HepG2 (cell line): ENCODE measurements around the gene ALOXE3. TPM values are rescaled to one million over a fixed set of nuclear protein-coding genes. Genes with fewer than 3 reads are reported as not detected.

ENCODE experiments used
- AGO2 ChIP-seq: fragments of 200-400 bp; formaldehyde crosslinking; optimal IDR thresholded peaks from 2 replicates; pipeline ENCODE3; 2017; ENCODE audit warnings: mild to moderate bottlenecking, low read depth, low read length, moderate library complexity
- BRD4 ChIP-seq: sonication (generic); formaldehyde crosslinking; IDR thresholded peaks from 2 replicates; pipeline ENCODE4 v1.4.0; 2020; ENCODE audit warnings: missing genetic modification reagents
- ELF1 ChIP-seq: sonication (generic); formaldehyde crosslinking; IDR thresholded peaks from 2 replicates; pipeline ENCODE4 v1.4.0; 2020; ENCODE audit warnings: missing genetic modification reagents
- ELF3 ChIP-seq: IDR thresholded peaks from 2 replicates; pipeline ENCODE4 v1.6.1; 2016; ENCODE audit warnings: missing genetic modification reagents, missing compliant biosample characterization
- HBP1 ChIP-seq: IDR thresholded peaks from 2 replicates; pipeline ENCODE4 v1.6.1; 2016; ENCODE audit warnings: low read depth, control low read depth
- HNRNPH1 ChIP-seq: fragments of 200-400 bp; formaldehyde crosslinking; optimal IDR thresholded peaks from 2 replicates; pipeline ENCODE3; 2017; ENCODE audit warnings: mild to moderate bottlenecking, low read depth, low read length
- MAX ChIP-seq: IDR thresholded peaks from 2 replicates; pipeline ENCODE4 v1.6.1; 2012; ENCODE audit warnings: inconsistent platforms
- MEIS2 ChIP-seq: sonication (generic); formaldehyde crosslinking; IDR thresholded peaks from 2 replicates; pipeline ENCODE4 v1.9.0; 2021; ENCODE audit warnings: mild to moderate bottlenecking, missing genetic modification reagents
- PAF1 ChIP-seq: IDR thresholded peaks from 2 replicates; pipeline ENCODE4 v1.6.1; 2016; ENCODE audit warnings: missing genetic modification reagents, missing compliant biosample characterization
- PHF21A ChIP-seq: sonication (generic); formaldehyde crosslinking; IDR thresholded peaks from 2 replicates; pipeline ENCODE4 v1.5.0; 2020; ENCODE audit warnings: mild to moderate bottlenecking, missing genetic modification reagents
- REPIN1 ChIP-seq: sonication (generic); formaldehyde crosslinking; IDR thresholded peaks from 2 replicates; pipeline ENCODE4 v1.8.0; 2022; ENCODE audit warnings: missing genetic modification reagents, low read depth, mild to moderate bottlenecking, borderline replicate concordance
- RFX5 ChIP-seq: IDR thresholded peaks from 2 replicates; pipeline ENCODE4 v1.6.1; 2011; ENCODE audit warnings: low read depth, low read length, improper control_type of control experiment
- RNF219 ChIP-seq: sonication (generic); formaldehyde crosslinking; IDR thresholded peaks from 2 replicates; pipeline ENCODE4 v1.5.0; 2020; ENCODE audit warnings: mild to moderate bottlenecking, missing genetic modification reagents
- SKI ChIP-seq: fragments of 450-650 bp; IDR thresholded peaks from one replicate; pipeline ENCODE4 v1.6.1; 2018; ENCODE audit warnings: mild to moderate bottlenecking; ENCODE audit not compliant: partially characterized antibody
- SNAI1 ChIP-seq: sonication (generic); formaldehyde crosslinking; IDR thresholded peaks from 2 replicates; pipeline ENCODE4 v1.5.0; 2020; ENCODE audit warnings: mild to moderate bottlenecking, missing genetic modification reagents, borderline replicate concordance
- SNAPC5 ChIP-seq: sonication (generic); formaldehyde crosslinking; IDR thresholded peaks from 2 replicates; pipeline ENCODE4 v1.8.1; 2023; ENCODE audit warnings: mild to moderate bottlenecking, missing genetic modification reagents, borderline replicate concordance
- SOX6 ChIP-seq, 2 experiments: fragments of 450-650 bp in 1 of 2; sonication (generic) in 1 of 2; formaldehyde crosslinking in 1 of 2; IDR thresholded peaks; 2 replicates each; pipeline versions ENCODE4 v1.4.0 to v1.6.1; 2017 to 2020; ENCODE audit warnings: antibody characterized with exemption in 1 of 2, mild to moderate bottlenecking in 1 of 2, missing genetic modification reagents in 1 of 2
- ZFX ChIP-seq: sonication (generic); formaldehyde crosslinking; IDR thresholded peaks from 2 replicates; pipeline ENCODE4 v1.4.0; 2020; ENCODE audit warnings: mild to moderate bottlenecking, low read depth, missing genetic modification reagents, moderate library complexity
- ZNF276 ChIP-seq: sonication (generic); formaldehyde crosslinking; IDR thresholded peaks from 2 replicates; pipeline ENCODE4 v1.4.0; 2020; ENCODE audit warnings: mild to moderate bottlenecking, low read depth, missing genetic modification reagents
- ZNF329 ChIP-seq: sonication (generic); formaldehyde crosslinking; IDR thresholded peaks from 2 replicates; pipeline ENCODE4 v1.9.0; 2021; ENCODE audit warnings: low read depth, mild to moderate bottlenecking, missing genetic modification reagents
- ZNF577 ChIP-seq: sonication (generic); formaldehyde crosslinking; IDR thresholded peaks from 2 replicates; pipeline ENCODE4 v1.4.0; 2020; ENCODE audit warnings: mild to moderate bottlenecking, low read depth, missing genetic modification reagents, borderline replicate concordance
- ZNF644 ChIP-seq: IDR thresholded peaks from 2 replicates; pipeline ENCODE4 v1.6.1; 2016; ENCODE audit warnings: low read depth
- ZNF740 ChIP-seq: sonication (generic); formaldehyde crosslinking; IDR thresholded peaks from 2 replicates; pipeline ENCODE4 v1.4.0; 2020; ENCODE audit warnings: missing genetic modification reagents
- ZNF850 ChIP-seq: sonication (generic); formaldehyde crosslinking; conservative IDR thresholded peaks from 2 replicates; pipeline ENCODE4 v1.9.0; 2021; ENCODE audit warnings: mild to moderate bottlenecking, missing genetic modification reagents
- polyA plus RNA-seq, 8 experiments: library from polyadenylated mRNA; depleted of rRNA in 3 of 8; stranded (reverse) in 7 of 8; unstranded in 1 of 8; fragments of >200 nt; fragmentation: Illumina TruSeq in 4 of 8; extraction: Trizol in 4 of 8; gene quantifications; 2 replicates each; pipeline versions ENCODE4 v1.2.1 to v1.2.3, GENCODE V29; 2011 to 2016; ENCODE audit warnings: low read depth in 4 of 8, missing spikeins in 1 of 8, mixed read lengths in 1 of 8; ENCODE audit not compliant: insufficient read depth in 1 of 8
- total RNA-seq, 5 experiments: library from RNA; depleted of rRNA; stranded (reverse); fragments of >200 nt; fragmentation: Illumina TruSeq; extraction: Trizol; gene quantifications; 2 replicates each; pipeline ENCODE4 v1.2.3, GENCODE V29; 2016; ENCODE audit warnings: low read depth in 1 of 5

Gene ALOXE3
- total and polyA plus RNA-seq, 2 of the 13 experiments (the other 11 are each of a cell fraction or from before 2014, with no cell fraction given): 0.07 TPM; not detected in 1

- peak; percentile 72; the same call in 1 of the 2 replicates for TF ChIP-seq HBP1
- TF ChIP-seq ELF1: peak; percentile 18; the same call in 1 of the 2 replicates
- TF ChIP-seq RNF219: no peak
- no peak for TF ChIP-seq RFX5
- TF ChIP-seq SOX6 (IDR thresholded peaks at IDR 0.05): no peak
- peak; percentile 75 for TF ChIP-seq SOX6 (CRISPR knock-in tag; IDR thresholded peaks at IDR 0.05)
- peak; percentile 88 for TF ChIP-seq MAX
- TF ChIP-seq PHF21A (CRISPR knock-in tag): no peak
- TF ChIP-seq SNAPC5 (CRISPR knock-in tag): no peak
- no peak for TF ChIP-seq SNAI1 (CRISPR knock-in tag)
- TF ChIP-seq REPIN1 (CRISPR knock-in tag): no peak
- TF ChIP-seq SKI: peak; percentile 52
- TF ChIP-seq ZNF740: no peak
- peak; percentile 36; the same call in 1 of the 2 replicates for TF ChIP-seq ZFX (CRISPR knock-in tag)
- TF ChIP-seq ZNF850 (CRISPR knock-in tag): no peak
- no peak for TF ChIP-seq ZNF577
- TF ChIP-seq HNRNPH1: no peak
- TF ChIP-seq PAF1 (CRISPR knock-in tag): no peak
- no peak for TF ChIP-seq BRD4 (CRISPR knock-in tag)
- no peak for TF ChIP-seq ZNF644 (CRISPR knock-in tag)
- TF ChIP-seq ELF3 (CRISPR knock-in tag): 0 out of 2 replicates have a peak, but pooled peaks have one; percentile 19
- TF ChIP-seq ZNF329 (CRISPR knock-in tag): no peak
- TF ChIP-seq AGO2: peak; percentile 7
- TF ChIP-seq MEIS2: no peak
- TF ChIP-seq ZNF276 (CRISPR knock-in tag): no peak
These were observed 33.9 kb upstream of the ALOXE3 start, which contains the start of gene PER1 (continued) for GRCh38 chr17:8152112-8152775.
